ENCODE results near the gene FYCO1. TPM values are rescaled to one million over a fixed set of nuclear protein-coding genes. Genes with fewer than 3 reads are reported as not detected.
A peak's percentile ranks its signal among the peaks of the same experiment; 100 is the strongest.

The FYCO1 gene
- total and polyA plus RNA-seq, 2 donors = 26.6 to 58.9 TPM

DNA sequence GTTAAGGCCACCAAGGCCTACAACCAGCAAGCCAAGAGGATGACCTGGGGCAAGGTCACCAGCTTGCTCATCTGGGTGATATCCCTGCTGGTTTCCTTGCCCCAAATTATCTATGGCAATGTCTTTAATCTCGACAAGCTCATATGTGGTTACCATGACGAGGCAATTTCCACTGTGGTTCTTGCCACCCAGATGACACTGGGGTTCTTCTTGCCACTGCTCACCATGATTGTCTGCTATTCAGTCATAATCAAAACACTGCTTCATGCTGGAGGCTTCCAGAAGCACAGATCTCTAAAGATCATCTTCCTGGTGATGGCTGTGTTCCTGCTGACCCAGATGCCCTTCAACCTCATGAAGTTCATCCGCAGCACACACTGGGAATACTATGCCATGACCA lies 48.7 kb downstream of the FYCO1 start:
- Histone ChIP-seq H3K4me3 (ENCODE audit: low read depth, low read length) (no peak overlapping the region), H3K36me3 (ENCODE audit: insufficient read depth) (peaks cover 4% of the 10 kb centered on the region), H3K4me1 (ENCODE audit: insufficient read depth) (peaks cover 2% of the 10 kb centered on the region), H3K27ac (ENCODE audit: low read depth) (no peak overlapping the region)
- no peak for DNase-seq (ENCODE audit: extremely low spot score)
- 93% methylated on average over 3 of the region's 3 CpGs for WGBS

DNA sequence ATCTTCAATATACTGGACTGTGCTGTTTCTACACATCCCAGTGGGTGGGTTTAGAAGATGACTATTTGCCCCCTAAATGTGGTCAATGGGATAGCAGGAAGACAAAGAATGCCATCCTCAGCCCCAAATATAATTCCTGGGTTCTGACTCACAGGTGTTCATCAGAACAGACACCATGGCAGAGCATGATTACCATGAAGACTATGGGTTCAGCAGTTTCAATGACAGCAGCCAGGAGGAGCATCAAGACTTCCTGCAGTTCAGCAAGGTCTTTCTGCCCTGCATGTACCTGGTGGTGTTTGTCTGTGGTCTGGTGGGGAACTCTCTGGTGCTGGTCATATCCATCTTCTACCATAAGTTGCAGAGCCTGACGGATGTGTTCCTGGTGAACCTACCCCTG lies 49.3 kb downstream of the FYCO1 start:
- no peak overlapping the region for H3K4me3 ChIP-seq (ENCODE audit: low read depth, low read length)
- 98% methylated on average over 1 of the region's 1 CpG for WGBS
- no peak for DNase-seq (ENCODE audit: extremely low spot score)
- no peaks in the 10 kb centered on the region for H3K4me1 ChIP-seq (ENCODE audit: insufficient read depth)
- no peak overlapping the region for H3K27ac ChIP-seq (ENCODE audit: low read depth)
- H3K36me3 ChIP-seq (ENCODE audit: insufficient read depth) = peaks cover 4% of the 10 kb centered on the region

DNA sequence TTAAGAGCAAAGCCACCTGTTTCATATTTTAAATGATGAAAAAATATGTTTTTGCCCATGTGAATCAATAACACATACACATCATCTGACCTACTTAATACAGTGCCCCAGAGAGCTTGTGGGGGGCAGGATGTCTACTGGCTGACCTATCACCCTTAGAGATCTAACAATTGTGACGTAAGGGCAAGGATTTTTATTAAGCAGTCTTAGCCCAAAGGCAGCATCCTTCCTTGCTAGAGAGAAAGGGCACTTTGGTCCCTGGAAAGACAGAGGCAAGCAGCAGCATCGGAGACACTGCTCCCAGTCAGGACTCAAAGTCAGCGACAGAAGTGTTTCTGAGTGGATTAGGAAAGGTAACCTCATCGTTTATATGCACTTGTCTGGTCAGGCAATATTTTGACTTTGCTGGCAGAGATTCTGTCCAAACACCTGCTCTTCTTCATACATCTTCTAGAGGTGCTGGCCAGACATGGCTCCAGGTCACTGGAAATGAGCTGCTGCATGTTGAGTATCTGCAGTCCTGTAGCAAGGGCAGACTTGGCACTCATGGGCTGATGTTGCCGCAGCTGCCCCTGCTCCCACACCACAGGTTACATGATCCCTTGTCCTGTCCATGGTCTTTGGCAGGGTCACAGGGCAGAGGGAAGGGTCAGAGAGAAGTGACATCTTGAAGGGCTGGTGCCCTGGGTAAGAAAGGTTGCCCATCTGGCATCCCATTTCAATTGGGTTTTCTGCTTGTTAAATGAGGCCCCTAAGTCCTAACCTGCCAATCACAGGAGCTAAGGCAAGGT lies 50.6 kb downstream of the FYCO1 start:
- H3K27ac ChIP-seq (ENCODE audit: low read depth) = no peak overlapping the region
- 80% methylated on average over 5 of the region's 5 CpGs for WGBS
- peaks cover 4% of the 10 kb centered on the region for H3K36me3 ChIP-seq (ENCODE audit: insufficient read depth)

DNA sequence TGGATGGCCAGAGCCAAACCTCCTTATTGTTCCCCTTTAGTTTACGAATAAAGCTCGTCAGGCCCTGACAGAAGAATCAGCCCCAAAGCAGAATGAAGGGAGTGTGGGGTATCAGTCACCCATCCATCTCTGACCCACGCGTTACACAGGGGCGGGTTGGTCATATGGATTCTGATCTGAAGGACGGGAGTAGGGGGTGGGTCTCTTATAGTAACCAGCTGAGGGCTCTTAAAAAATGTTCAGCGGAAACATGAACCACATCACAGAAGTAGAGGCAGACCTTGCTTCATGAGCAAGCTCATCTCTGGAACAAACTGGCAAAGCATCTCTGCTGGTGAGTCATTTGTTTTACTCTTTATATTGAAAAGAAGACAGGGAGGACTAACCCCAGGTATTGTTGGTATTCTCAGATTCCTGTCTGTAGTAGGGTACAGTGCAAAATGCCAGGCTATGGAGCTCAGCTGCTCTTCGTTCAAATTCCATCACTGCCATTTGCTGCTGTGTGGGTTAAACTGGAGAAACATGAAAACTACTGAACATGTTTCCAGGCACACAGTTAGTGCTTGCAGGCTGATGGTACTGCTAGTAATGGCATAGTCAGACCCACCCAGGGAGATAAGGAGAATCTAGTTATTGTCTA lies 52.3 kb downstream of the FYCO1 start, which contains the start of gene CXCR6:
Gene CXCR6 (plus strand): TSS at position 258 of the 640 bp plus-strand sequence. CDS start 3,018 bp downstream, outside the sequence.
- Histone ChIP-seq H3K4me1 (ENCODE audit: insufficient read depth) (no peaks in the 10 kb centered on the region), H3K36me3 (ENCODE audit: insufficient read depth) (peaks cover 2% of the 10 kb centered on the region), H3K27ac (ENCODE audit: low read depth) (no peak within 1 kb of the TSS), H3K4me3 (ENCODE audit: low read depth, low read length) (no peak within 1 kb of the TSS)
- 91% methylated on average over 8 of the region's 8 CpGs for WGBS
- no peak for DNase-seq (ENCODE audit: extremely low spot score)

More for the DNA sequence above, 50.6 kb downstream of the FYCO1 start:
- H3K4me1 ChIP-seq (ENCODE audit: insufficient read depth) = no peaks in the 10 kb centered on the region
- no peak overlapping the region for H3K4me3 ChIP-seq (ENCODE audit: low read depth, low read length)
- DNase-seq (ENCODE audit: extremely low spot score) = no peak

DNA sequence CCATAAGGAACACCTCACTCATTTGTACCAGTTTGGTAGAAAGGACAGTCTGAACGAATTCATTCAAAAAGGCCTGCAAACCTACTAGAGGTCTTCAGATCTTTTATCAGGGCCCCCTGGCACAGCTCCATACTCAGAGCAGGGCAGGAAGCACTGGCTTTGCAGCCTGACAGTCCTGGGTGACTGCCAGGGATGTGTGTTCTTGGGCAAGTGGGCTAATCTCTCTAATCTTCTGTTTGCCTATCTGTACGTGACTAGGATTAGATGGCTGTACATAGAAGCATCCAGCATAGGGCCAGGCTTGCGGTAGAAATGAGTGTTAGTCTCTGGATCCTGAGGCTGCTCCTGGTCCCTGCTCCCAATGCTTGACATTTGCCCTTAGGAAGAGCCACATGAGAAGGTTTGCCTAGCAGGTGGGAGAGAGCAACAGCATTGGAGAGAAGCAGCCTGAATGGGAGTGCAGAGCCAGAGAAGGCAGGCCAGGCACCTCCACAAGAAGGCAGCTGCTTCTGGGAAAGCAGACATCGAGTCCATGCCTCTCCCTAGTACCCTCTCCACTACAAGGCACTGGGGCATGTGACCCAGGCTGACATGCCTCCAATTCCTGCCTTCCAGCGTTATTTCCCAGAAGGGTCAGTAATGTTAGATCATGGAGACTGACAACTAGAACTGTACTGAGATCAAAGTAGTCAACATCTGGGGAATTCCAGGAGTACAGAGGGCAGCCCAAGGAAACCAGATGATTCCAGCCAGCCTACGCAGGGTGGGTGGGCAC lies 53.4 kb downstream of the FYCO1 start:
- 30% methylated on average over 6 of the region's 6 CpGs for WGBS
- H3K4me3 ChIP-seq (ENCODE audit: low read depth, low read length) = no peak overlapping the region
- H3K36me3 ChIP-seq (ENCODE audit: insufficient read depth) = peaks cover 2% of the 10 kb centered on the region
- no peak for DNase-seq (ENCODE audit: extremely low spot score)
- no peaks in the 10 kb centered on the region for H3K4me1 ChIP-seq (ENCODE audit: insufficient read depth)
- no peak overlapping the region for H3K27ac ChIP-seq (ENCODE audit: low read depth)

DNA sequence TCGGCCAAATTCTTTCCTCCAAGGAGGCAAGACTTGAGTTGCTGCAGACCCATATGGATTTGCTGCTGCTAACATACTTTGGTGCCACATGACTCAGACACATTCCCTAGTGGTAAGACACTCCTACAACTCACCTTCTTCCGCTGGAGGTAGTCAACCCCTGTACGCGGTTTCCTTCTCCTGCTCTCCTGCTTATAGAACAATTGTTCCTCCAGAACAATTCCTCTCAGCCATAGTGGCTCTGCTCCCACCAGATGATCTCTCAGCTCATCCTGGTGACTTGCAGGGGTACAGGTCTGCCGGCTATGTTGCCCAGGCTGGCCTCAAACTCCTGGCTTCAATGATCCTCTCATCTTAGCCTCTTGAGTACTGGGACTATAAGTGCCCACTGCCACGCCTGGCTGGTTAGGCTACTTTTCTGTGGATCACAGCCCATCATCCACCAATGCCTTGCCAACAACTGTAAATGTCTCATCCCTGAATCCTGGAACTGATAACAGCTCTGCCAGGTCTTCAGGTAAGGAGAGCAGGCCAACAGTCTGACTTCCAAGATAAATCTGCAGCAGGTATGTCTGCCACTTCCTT lies 54.8 kb downstream of the FYCO1 start:
- no peak overlapping the region for H3K4me3 ChIP-seq (ENCODE audit: low read depth, low read length)
- peaks cover 2% of the 10 kb centered on the region for H3K36me3 ChIP-seq (ENCODE audit: insufficient read depth)
- no peaks in the 10 kb centered on the region for H3K4me1 ChIP-seq (ENCODE audit: insufficient read depth)
- 96% methylated on average over 6 of the region's 6 CpGs for WGBS
- DNase-seq (ENCODE audit: extremely low spot score) = no peak
- H3K27ac ChIP-seq (ENCODE audit: low read depth) = no peak overlapping the region

DNA sequence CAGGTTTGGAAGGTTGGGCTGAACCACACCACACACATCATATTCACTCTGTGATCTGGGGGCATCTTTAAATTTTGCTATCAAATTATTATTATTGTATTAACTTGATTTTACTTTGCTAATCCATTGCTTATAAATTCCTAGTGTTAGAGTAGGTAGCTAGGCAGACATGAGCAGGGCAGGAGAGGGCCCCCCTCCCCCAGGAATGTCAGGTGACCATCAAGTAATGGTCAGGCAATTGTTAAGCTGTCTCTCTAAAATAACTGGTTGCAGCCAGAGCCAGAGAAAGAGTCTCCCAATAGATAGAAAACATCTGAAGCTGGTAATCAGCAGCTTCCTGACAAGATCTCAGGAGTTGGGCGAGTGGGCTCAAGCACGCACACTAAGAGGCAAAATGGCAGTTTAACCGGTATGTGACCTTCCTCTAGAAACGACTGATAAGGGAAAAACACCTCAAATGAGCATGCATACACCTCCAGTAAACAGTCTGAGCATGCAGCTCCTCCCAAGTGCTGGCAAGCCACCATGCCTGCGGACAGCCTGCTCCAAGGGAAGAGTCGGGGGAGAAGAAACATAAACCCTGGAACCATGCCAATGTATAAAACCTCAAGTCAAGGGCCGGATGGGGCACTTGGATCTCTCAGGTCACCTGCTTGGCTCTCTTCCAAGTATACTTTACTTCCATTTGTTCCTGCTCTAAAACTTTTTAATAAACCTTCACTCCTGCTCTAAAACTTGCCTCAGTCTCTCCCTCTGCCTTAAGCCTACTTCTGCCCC lies 55.4 kb downstream of the FYCO1 start:
- 62% methylated on average over 7 of the region's 7 CpGs for WGBS
- Histone ChIP-seq H3K27ac (ENCODE audit: low read depth) (no peak overlapping the region), H3K4me1 (ENCODE audit: insufficient read depth) (no peaks in the 10 kb centered on the region), H3K4me3 (ENCODE audit: low read depth, low read length) (no peak overlapping the region), H3K36me3 (ENCODE audit: insufficient read depth) (no peaks in the 10 kb centered on the region)
- no peak for DNase-seq (ENCODE audit: extremely low spot score)

DNA sequence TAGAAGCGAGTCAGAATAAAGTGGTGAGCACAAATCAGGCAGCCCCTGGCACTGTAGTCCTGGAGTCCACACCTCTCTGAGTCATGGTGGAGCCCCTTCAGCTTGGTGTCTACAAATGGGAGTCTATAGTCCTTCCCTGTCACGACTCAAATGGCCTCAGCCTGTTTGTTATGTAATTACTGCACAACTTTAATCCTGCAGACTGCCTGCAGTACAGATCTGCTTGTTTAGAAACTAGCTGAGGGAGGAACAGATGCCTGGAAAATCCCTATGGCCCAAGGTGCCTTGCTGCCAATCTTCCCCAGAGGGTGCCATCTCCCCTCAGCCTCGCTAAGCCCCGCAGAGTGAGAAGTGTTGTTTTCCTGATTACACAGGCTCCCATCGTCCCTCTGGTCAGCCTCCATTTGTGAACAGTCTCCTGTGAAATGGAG lies 56.3 kb downstream of the FYCO1 start:
- H3K36me3 ChIP-seq (ENCODE audit: insufficient read depth) = no peaks in the 10 kb centered on the region

DNA sequence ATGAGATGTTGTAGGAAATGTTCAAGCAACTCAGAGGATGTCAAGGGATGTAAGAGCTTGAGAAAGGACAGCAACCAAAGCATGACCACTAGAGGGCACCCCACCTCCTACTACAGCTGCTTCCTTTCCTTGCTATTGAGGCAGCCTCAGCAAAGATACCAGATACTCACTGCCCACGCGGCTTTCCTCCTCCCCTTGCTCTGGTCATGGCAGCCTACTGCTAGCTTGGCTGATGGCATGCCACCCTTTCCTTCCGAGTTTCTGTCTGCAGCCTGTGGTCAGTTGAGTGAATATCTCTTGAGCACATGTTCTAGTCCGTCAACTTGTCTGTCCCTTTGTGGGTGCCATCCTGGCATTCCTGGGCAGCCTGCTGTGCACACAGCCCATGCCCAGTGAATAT lies 56.8 kb downstream of the FYCO1 start:
- H3K27ac ChIP-seq (ENCODE audit: low read depth) = no peak overlapping the region
- H3K36me3 ChIP-seq (ENCODE audit: insufficient read depth) = no peaks in the 10 kb centered on the region
- H3K4me3 ChIP-seq (ENCODE audit: low read depth, low read length) = no peak overlapping the region
- WGBS = 24% methylated on average over 4 of the region's 4 CpGs
- no peaks in the 10 kb centered on the region for H3K4me1 ChIP-seq (ENCODE audit: insufficient read depth)
- DNase-seq (ENCODE audit: extremely low spot score) = peak; percentile 62

More for the DNA sequence above, 56.3 kb downstream of the FYCO1 start:
- Histone ChIP-seq H3K27ac (ENCODE audit: low read depth) (no peak overlapping the region), H3K4me3 (ENCODE audit: low read depth, low read length) (no peak overlapping the region), H3K4me1 (ENCODE audit: insufficient read depth) (no peaks in the 10 kb centered on the region)
- no peak for DNase-seq (ENCODE audit: extremely low spot score)
- 52% methylated on average over 5 of the region's 5 CpGs for WGBS

DNA sequence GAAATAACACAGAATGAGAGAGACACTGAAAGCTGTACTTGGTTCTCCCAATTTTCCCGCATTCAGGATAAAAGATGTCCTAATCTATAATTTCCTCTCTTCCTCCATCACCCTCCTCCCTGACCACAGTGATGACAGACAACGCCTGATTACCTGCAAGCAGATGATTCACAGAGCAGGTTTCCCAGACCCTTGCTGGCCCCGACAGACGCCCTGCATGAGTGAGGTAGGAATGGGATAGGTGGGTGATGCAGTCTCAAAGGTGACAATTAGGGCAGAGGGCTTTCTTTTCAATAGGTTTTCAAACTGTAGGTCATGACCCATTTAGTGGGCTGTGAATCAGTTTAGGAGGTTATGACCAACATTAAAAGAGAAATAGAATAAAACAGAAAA lies 57.6 kb downstream of the FYCO1 start:
- H3K36me3 ChIP-seq (ENCODE audit: insufficient read depth) = no peaks in the 10 kb centered on the region
- no peaks in the 10 kb centered on the region for H3K4me1 ChIP-seq (ENCODE audit: insufficient read depth)
- WGBS = 91% methylated on average over 4 of the region's 4 CpGs
- no peak overlapping the region for H3K27ac ChIP-seq (ENCODE audit: low read depth)
- H3K4me3 ChIP-seq (ENCODE audit: low read depth, low read length) = no peak overlapping the region
- DNase-seq (ENCODE audit: extremely low spot score) = no peak

DNA sequence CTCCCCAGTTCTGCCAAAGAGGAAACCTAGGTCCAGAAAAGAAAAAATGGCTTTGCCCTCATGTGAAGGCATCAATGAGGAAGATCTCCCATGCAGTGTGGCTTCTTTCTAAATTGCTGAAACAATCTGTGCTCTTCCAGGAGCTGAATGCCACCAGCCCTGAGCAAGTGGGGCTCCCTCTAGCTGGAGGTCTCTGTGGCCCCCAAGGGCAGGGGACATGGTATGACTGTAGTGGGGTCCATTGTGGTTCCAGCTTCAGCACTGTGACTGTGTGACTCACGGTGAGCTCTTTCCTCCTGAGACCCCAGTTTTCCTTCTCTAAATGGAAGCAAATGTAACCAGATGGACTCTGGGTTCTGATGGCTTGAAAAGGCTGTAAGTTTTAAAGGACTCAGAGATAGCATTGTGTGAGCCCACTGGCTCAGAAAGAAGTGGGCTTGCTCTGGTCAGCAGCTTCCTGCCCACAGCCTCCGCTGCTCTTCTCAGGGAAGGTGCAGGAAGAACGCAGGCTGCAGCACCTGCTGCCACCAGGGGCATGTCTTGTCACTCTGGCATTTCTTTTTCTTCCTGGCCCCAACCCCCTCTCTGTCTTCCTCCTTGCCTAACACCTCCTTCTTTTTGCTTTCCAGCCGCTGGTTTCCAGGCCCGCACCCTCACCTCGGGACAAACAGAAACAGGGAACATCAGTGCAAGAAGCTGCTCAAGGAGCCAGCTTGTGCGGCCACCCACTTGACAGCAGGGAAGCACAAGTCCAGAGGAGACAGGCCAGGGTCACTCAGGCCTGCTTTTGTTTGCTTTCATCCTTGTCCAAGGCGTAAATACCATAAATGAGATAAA lies 58.2 kb downstream of the FYCO1 start:
- 85% methylated on average over 8 of the region's 8 CpGs for WGBS
- no peaks in the 10 kb centered on the region for H3K36me3 ChIP-seq (ENCODE audit: insufficient read depth)
- H3K27ac ChIP-seq (ENCODE audit: low read depth) = no peak overlapping the region
- DNase-seq (ENCODE audit: extremely low spot score) = no peak
- H3K4me3 ChIP-seq (ENCODE audit: low read depth, low read length) = no peak overlapping the region
- no peaks in the 10 kb centered on the region for H3K4me1 ChIP-seq (ENCODE audit: insufficient read depth)

DNA sequence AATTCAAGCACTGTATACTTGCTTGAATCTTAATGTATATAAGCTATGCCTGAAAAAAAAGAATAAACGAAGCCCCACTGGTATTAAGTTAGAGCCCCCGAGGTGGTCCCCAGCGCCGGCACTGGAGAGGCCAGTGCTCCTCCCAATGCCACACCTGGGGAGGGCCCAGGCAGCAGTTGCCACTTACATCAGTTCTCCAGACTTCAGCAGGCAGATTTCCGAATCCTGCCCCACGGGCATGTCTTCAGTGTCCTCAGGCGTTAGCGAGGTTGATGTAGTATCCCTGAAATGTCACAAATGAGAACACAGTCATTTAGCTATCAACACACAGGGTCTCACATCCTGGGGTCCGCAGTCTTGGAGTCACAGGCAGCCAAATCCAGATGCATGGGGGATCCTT lies 59.4 kb downstream of the FYCO1 start:
- Histone ChIP-seq H3K27ac (ENCODE audit: low read depth) (no peak overlapping the region), H3K4me3 (ENCODE audit: low read depth, low read length) (no peak overlapping the region), H3K4me1 (ENCODE audit: insufficient read depth) (no peaks in the 10 kb centered on the region), H3K36me3 (ENCODE audit: insufficient read depth) (no peaks in the 10 kb centered on the region)
- 93% methylated on average over 9 of the region's 9 CpGs for WGBS
- no peak for DNase-seq (ENCODE audit: extremely low spot score)
